ENCODE measurements around the gene PPP1CB.

PPP1CB gene

DNA sequence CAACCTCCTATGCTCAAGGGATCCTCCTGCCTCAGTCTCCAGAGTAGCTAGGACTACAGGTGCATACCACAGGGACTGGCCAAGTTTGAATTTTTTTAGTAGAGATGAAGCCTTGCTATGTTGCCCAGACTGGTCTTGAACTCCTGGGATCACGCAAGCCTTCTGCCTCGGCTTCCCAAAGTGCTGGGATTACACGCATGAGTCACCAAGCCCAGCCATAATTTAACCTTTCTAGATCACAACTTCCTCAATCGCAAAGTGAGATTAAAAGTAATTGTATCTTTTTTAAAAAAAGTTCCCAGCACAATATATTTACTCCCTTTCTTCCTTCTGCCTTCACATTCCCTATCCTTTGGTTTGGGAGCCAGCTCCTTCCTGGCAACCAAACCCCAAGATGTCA lies 5.8 kb upstream of the PPP1CB start:
- DNase-seq = no peak

DNA sequence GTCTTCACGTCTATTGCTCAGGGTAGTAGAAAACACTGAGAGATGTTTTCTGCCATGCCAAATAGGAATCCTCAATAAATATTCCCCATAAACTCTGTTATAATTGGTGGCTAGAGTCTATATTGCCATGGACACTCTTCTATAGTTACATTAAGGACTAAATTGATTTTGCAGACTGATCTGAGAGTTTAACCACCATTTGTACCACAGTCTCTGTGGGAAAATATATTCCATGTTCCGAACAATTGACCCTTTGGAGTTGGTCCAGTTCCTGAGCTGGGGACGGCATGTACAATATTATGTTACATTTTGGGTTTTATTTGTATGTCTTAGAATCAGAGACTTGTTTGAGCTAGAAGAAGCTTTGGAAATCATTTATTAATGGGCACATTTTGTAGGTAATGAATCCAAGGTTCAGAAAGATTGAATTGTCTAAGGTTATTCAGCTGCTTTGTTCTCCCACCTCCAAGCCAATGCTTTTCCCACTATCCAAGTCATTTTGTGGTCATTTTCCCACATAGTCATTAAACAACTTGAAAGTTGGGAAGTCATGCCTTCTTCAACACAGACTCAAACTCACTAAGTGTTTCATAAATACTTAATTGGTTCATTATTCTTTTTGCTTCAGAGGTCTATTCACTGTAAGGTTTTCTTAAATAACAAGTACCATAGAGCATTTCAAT lies 5.1 kb upstream of the PPP1CB start:
- DNase-seq = no peak

DNA sequence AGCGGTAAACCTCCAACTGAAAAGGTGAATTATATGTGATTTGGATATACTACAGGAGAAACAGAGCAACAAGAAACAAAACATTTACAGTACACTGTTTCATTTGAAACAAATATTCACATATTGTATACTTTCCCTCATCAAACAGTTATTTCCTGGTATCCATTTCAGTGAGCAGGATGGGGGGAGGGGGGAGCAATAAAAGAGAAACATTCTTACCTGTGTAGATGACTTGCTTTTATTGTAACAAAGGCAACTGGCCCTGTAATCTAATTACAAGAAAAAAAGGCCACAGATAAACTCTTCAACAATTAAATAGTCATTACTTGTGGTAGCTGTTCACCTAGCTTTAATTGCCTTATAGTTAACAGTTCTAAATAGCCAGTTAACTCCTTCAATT lies 3.9 kb upstream of the PPP1CB start:
- no peak for DNase-seq

DNA sequence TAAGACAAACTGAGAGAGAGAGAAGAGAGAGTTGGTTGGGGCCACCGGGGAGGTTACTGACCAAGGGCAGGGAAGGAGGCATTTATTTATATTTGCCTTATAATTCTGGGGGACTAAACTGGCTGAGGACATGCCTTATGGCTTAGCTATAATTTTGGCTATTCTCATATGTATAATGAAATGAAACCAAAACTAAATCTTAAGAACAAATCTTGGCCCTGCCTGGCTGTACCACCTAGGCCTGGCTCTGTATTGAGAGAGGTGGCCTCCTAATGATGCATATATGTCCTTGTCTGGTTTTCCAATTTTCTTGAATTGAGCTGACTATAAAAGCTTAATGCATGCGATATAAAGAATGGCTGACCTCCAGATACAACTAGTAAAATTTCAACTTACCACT lies 3.5 kb upstream of the PPP1CB start:
- no peak for DNase-seq

DNA sequence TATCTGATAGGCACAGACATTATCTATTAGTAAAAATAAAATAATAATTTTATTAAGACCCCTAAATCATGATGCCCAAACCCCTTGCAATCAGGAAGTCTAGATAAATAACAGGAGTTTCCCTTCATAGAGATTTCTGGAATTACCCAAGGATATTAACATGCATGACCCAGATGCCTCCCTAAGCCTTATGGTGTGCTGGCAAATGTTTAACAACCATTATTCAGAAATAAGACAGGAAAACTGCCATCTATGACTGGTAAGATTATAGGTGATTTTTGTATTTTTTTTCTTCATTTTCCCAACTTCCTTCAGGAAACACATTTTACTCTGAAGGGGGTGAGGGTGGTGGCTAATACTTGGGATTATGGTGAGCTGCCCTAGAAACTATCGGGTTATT lies 2.7 kb upstream of the PPP1CB start:
- DNase-seq = no peak

DNA sequence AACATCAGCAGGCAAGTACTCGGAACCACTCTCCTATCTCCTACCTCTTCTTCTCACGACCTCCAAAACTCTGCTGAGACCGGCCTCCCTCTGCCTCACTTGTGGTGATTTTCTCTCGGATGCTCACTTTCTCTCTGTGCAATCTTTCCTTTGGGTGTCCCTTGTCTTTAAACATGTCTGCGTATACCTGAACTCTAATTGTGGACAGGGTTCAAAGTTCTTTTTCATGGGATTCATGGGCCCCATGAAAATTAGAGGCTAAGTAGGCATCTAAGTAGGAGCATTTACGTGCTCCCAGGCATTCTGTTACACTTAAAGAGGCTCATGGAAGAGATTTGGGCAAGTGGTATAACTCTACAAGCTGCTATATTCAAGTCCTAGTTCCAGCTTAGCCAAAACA lies 2.1 kb upstream of the PPP1CB start:
- DNase-seq = no peak

DNA sequence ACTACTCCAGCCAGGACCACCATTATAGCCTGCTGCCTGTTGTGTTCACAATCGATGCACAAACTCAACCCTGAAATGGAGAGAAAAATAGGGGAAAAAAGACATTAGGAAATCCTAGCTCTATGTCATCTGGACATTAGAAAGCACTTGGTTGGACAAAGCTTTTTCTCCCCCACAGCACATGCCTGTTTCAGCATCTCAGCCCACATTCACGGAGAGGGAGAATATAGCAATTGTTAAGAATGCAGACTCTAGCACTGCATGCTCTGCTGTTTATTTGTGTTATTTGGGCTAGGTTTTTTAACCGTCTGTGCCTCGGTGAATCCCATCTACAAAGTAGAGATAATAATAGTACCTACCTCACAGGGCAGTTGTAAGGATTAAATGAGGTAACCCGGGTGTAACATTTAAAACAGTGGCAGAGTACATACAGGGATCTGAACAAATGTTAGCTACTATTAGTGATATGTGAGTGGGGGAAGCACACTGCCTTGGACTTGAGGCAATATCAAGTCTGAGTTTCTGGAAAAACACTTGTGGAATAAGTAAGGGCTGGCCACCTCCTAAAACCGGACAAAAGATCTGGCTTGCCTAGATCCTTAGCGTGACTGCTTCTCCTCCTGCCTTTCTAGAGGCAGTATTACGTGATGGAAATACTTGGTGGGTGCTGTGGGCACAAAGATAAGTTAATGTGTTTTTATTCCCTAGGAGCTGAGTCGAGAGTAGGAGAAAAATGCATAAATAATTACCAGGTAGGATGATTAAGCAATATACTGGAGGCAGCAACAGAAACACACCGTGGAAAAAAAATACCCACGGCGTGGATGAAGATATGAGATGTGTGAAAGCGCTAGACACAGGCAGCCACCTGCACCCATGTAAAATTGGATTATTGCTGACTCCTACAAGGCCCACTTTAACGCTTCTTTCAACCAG lies 1.0 kb upstream of the PPP1CB start:
- DNase-seq = peak; percentile 47

DNA sequence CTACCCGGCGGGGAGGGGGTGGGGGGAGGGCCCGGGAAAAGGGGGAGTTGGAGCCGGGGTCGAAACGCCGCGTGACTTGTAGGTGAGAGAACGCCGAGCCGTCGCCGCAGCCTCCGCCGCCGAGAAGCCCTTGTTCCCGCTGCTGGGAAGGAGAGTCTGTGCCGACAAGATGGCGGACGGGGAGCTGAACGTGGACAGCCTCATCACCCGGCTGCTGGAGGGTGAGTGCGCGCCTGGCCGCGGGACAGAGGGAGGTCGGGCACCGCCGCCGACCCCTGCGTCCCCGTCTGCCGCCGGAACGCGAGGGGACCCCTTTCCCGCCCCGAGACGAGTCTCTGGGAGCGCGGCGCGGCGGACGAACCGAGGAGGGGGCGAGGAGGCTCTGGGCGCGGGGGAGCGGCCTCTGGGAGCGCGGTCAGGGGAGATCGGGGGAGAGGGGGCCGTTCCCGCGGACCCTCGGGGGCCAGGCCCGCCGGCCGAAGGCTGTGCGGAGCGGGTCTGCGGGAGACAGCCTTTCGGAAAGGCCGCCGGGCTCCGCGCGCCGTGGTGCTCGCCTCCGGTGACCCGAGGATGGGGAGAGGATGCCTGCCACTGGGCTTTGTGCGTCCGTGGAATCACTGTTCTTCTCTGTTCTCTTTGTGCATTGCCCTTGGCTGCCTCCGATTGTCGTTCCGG lies 463 bp downstream of the PPP1CB start:
- DNase-seq = peak; percentile 40

DNA sequence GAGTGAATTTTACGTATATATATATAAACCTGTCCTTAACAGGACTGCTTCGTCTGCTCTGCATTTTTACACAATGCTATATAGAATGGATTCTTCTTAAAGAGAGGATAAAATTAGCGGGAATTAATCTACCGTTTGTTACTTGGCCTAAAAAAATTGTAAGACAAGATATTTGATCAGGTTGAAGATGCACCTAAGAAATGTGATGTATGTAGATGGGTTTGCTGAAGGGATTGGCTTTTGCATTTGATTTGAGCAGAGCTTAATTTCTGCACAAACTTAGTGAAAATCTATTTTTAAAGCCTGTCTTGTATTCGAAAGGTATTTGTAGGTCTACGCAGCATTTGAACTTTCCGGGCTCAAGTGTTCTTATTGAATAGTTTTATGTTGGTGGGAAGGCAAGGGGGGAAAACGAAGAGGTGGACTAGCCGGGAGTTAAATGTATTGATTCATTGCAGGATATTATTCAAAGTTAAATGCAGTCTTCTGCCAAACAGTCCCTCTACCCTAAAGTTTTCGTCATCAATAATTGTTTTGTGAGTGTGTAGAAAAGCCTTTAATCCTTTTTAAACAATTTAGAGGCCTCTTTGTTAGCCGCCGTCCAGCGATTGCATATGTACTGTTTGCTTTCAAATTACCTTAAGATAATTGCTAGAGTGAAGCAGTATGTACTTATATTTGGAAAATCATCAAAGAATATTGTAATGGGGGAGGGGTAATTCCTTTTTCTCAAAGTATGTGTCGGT lies 1.2 kb downstream of the PPP1CB start:
- peak; percentile 3 for DNase-seq

DNA sequence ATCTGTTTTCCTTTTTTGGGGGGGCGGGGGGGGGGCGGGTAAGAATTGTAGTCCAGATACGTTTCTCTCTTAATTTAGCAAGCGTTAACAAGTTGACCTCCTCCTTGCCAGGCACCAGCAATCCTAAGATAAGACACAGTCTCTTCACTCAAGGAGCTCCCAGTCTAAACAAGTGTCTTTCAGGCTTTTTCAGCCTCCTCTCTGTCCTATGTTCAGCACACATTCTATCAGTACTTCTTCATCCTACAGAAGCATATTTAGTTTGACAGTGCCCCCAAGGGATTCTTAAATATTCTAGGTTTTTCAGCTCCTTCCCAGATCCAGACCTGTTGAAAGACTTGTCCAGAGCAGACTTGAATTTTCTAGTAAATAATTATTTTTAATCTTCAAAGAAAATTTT lies 2.7 kb downstream of the PPP1CB start:
- no peak for DNase-seq

DNA sequence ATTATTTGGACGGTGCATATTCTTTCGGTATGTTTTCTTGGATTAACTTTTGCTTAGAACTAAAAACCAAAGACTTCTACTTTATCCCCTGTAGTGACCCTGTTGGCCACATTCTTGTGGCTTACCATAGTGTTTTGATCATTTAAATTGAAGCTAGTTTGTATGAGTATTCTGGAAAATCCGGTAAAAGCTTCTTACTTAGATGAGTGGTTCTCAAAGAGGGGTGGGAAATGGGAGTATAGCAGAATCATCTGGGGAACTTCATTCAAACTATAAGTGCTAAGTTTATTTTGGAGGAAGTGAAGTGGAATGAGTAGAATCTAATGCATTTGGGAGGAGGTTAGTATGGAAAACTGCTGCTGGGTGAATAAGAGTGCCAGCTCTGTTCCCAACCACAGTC lies 3.8 kb downstream of the PPP1CB start:
- DNase-seq = no peak

DNA sequence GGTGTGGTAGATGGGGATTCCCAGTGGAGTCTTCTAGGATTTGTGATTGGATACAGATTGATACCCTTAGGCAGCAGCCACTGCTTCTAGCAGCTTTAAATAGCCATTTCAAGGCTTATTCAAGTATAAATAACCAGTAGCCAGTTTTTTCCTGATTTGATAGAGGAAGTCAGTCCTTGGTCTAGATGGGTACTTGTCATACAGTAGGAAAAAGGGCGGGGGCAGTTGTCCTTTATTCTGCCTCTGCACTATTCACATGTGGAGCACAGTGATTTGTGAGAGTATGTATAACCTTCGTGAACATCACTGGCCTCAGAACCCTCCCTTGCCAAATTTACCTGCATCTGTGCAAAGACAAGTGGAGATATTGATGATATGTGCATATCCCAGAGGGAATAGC lies 6.8 kb downstream of the PPP1CB start:
- DNase-seq = no peak

DNA sequence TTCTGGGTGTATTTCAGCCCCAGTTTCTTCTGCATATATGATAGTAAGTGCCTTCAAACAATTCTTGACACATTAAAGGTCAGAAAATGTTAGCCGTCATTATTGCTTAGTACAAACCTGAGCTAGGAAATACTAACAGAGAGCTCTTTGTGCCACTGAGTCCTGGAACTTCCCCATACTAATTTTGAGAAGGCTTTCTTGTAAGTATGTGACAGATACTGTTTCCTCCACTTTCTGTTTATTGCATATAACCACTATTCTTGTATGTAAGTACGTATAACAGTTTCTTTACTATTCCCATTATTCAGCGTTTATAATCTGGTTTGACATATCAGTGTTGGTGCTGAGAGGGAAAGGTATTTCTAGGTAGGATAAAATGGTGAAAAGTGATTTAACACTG lies 9.8 kb downstream of the PPP1CB start:
- DNase-seq = no peak

DNA sequence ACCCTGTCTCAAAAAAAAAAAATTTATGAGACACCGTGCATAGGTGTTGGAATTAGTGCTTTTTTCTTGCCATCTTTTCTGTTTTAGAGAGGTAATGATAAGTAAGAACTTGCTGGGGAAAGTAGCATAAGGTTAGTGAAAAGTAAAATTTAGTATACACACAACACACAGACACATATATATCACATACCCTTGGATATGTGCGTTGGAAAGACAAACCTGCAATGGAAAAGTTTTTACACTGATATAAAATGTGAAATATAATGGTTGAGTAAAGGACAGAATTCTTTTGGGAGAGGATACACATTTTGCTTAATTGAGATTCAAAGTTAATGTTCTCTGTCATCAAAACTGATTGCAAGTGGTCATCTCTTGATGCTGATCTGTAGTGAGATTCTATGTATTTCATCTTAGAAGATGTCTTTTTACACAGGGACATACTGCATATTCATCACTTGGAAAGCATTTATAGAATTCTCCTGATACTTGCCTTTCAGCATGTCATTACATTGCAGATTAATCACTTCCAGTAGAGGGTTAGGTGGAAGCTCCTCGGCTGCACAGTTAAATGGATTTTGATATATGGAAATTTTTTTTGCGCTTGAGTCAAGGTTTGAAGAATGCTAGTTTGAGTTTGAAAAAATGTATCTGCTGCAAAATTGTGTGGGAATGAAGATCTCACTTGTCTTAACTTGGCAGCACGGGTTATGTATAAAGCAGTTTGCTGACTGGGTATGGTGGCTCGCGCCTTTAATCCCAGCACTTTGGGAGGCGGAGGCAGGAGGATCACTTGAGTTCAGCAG lies 13.5 kb downstream of the PPP1CB start:
- no peak for DNase-seq

DNA sequence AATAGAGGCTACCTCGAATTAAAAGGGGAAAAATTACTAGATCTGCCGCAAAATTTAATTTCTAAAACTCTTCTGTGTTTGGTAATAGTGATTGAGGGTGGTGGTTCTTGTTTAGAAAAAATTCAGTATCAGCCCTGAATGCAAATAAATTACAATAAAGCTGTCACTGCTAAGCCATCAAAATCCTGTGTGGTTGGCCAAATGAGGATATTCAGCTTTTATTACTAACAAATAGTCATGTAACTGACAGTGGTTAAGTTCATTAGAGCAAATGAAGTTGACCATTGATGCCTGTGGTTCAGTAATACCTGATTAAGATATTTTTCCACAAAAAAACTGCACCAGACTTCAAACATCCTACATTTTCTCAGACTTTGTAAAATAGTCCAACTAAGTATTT lies 14.4 kb downstream of the PPP1CB start:
- DNase-seq = no peak

DNA sequence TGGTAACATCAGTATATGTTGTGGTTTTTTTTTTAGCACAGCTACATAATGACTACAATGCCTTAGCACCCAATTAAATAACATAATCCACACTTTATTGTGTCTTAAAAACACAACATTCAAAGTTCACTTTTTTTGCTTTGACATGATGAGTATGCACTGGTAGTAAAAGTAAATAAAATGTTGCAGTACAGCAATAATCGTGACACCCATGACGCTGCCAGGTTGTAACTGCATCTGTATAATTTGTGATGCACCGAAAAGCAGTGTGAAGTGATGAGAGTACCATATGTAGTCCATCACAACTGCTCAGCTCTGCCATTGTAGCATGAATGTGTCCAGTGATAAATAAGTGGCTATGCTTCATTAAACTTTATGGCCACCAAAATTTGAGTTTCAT lies 15.7 kb downstream of the PPP1CB start:
- no peak for DNase-seq

DNA sequence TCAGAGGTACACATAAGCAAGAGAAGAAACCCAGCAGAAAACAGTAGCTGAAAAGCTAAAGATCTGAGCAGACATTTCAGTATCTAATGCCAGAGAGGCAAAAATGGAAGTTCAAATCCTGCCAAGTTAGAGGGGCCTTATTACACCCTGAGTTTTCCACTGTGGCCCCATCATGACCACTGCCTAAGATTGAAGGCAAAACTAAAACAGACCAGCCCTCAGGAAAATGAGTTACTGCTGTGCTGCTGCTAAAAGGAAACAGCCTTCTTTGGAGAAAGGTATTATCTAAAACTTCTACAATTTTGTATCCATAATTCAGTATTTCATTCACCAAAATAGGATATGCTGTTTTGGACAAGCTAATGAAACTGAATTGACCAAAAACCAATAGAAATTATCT lies 16.8 kb downstream of the PPP1CB start:
- DNase-seq = no peak

DNA sequence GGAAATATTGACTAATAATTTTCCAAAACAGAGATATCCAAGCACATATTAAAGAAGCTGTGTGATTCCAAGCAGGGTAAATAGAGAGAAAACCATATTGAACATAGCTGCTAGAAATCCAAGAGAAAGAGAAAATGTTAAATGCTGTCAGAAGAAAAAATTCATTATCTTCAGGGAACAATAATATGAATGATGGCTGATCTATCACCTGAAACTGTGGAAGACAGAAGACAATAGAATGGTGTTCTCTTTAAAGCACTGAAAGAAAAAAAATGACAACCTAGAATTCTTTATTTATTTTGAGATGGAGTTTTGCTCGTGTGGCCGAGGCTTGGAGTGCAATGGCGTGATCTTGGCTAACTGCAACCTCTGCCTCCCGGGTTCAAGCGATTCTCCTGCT lies 17.3 kb downstream of the PPP1CB start:
- no peak for DNase-seq

DNA sequence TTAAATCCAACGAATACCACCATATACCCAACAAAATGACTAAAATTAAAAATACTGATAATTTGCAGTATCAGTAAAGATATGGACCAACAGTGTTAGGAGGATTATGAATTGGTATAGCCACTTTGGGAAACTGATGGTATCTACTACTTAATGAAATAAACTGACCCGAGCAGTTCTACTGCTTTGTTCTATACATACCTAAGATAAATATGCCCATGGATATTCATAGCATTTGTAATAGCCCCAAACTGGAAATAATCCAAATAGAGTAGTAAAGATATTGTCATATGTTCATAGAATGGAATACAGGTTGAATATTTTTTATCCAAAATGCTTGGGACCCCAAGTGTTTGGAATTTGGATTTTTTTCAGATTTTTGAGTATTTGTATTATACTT lies 20.7 kb downstream of the PPP1CB start:
- no peak for DNase-seq

DNA sequence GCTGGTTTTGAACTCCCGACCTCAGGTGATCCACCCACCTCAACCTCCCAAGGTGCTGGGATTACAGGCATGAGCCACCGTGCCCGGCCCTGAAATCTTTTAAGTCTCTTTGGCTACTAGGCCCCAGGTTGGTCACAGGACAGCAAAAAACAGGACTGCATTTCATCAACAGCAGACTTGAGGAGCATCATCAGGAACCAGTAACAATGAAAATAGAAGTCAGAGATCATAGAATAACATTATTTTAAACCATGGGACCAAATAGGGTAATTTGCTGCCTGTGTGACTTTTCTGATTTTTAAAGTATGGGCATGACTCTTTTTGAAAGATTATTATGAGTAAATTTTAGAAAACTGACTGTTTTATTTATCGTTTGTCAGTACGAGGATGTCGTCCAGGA lies 24.8 kb downstream of the PPP1CB start:
- no peak for DNase-seq

DNA sequence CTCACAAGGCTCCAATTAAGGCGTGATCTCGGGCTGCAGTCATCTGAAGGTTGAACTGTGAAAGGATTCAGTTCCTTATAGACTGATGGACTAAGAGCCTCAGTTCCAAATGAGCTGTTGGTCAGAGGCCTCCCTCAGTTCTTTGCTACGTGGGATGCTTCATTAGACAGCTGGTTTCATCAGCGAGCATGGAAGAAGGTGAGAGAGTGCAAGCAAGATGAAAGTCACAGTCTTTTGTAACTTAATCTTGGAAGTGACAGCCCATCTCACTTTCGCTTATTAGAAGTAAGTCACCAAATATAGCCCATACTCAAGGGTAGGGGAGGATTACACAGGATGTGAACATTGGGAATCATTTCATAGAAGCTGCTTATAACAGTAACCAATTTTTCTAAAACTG lies 26.8 kb downstream of the PPP1CB start:
- DNase-seq = no peak

DNA sequence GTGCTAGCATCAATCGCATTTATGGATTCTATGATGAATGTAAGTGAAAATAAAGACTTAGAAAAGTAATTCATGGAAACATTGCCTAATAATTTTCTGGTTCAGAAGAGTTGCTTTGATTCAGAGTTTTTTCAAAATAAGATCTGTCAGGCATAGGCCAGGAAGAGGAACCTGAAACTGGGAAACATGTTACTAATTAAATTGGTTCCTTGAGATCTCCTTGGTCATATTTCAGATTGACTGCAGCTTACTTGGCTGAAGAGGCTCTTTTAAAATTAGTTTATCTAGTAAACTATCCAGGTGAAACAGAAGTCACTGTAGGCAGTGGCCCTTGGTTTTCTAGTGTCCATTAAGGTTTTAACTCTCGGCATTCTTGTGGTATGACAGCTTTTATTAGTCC lies 27.4 kb downstream of the PPP1CB start:
- DNase-seq = no peak
